PFSK-1 (cell line): ENCODE results near the gene SLC6A16.

ENCODE experiments used
- POLR2AphosphoS5 ChIP-seq: IDR thresholded peaks from 2 replicates; pipeline ENCODE4 v1.6.1; 2012; ENCODE audit warnings: low read depth, mild to moderate bottlenecking, control low read depth, low read length, moderate library complexity
- REST ChIP-seq, 2 experiments: IDR thresholded peaks; 2 replicates each; pipeline versions ENCODE4 v1.6.1 to v1.8.0; 2011 to 2012; ENCODE audit warnings: low read depth in 2 of 2, low read length in 2 of 2, control low read depth in 1 of 2, inconsistent platforms in 1 of 2, mild to moderate bottlenecking in 1 of 2, moderate library complexity in 1 of 2; ENCODE audit not compliant: insufficient read depth in 1 of 2

DNA sequence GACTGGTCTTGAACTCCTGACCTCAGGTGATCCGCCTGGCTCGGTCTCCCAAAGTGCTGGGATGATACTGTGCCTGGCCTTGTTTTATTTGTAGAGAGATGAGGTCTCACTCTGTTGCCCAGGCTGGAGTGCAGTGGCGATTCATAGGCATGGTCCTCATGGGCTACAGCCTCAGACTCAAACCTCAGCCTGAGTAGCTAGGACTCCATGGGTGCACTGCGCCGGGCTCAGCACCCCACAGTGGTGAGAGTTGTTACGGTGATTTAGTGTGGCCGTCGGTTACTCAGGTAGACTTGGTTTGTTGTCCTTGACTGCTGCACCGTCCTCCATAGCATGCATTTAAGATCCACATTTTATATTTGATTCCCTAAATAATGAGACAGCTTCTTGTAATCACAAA lies 80.7 kb downstream of the SLC6A16 start:
- no peak for TF ChIP-seq POLR2AphosphoS5
- no peak for TF ChIP-seq REST (IDR thresholded peaks at IDR 0.05; ENCODE audit: insufficient read depth in 1 of 2, low read depth in 2 of 2, low read length in 2 of 2)
